RWPE2 (cell line): Measurements from ENCODE around the gene SLC35E3.
"Not testable (repeated sequence)": the region's sequence is repeated elsewhere in the genome, so short reads cannot be mapped to it uniquely, and the experiment has no call there.

ENCODE experiments used
- ATAC-seq: fragments of 200-7000 bp; cut with Tn5 transposase; 3 replicates; pipeline ENCODE4 v1.9.1; 2021; ENCODE audit warnings: low read depth
- DNase-seq: peaks from one replicate; pipeline ENCODE4 v3.0.0-alpha.2; 2020; ENCODE audit warnings: low spot score
- H3K27ac ChIP-seq: fragments of 450-650 bp; 2 replicates; pipeline ENCODE4 v1.5.1; 2017; ENCODE audit warnings: mild to moderate bottlenecking; ENCODE audit not compliant: poor library complexity, severe bottlenecking
- H3K27me3 ChIP-seq: fragments of 250-450 bp; sonication (Bioruptor Pico); 2 replicates; pipeline ENCODE4 v1.5.1; 2021; ENCODE audit warnings: mild to moderate bottlenecking, moderate library complexity; ENCODE audit not compliant: insufficient read depth, poor library complexity, severe bottlenecking
- H3K36me3 ChIP-seq: fragments of 250-450 bp; sonication (Bioruptor Pico); 2 replicates; pipeline ENCODE4 v1.5.1; 2020; ENCODE audit warnings: low read depth, mild to moderate bottlenecking, moderate library complexity
- H3K4me1 ChIP-seq: fragments of 250-450 bp; sonication (Bioruptor Pico); 2 replicates; pipeline ENCODE4 v1.5.1; 2021; ENCODE audit warnings: mild to moderate bottlenecking, moderate library complexity; ENCODE audit not compliant: insufficient read depth, poor library complexity, severe bottlenecking
- H3K4me3 ChIP-seq: fragments of 250-450 bp; sonication (Bioruptor Pico); 2 replicates; pipeline ENCODE4 v1.5.1; 2021; ENCODE audit warnings: mild to moderate bottlenecking, moderate library complexity; ENCODE audit not compliant: severe bottlenecking
- H3K9me3 ChIP-seq: fragments of 250-450 bp; sonication (Bioruptor Pico); 2 replicates; pipeline ENCODE4 v1.5.1; 2021; ENCODE audit warnings: mild to moderate bottlenecking, moderate library complexity; ENCODE audit not compliant: severe bottlenecking
- CTCF ChIP-seq: fragments of 450-650 bp; IDR thresholded peaks from one replicate; pipeline ENCODE4 v1.5.1; 2017; ENCODE audit warnings: mild to moderate bottlenecking, moderate library complexity; ENCODE audit not compliant: poor library complexity, severe bottlenecking

SLC35E3 gene

DNA sequence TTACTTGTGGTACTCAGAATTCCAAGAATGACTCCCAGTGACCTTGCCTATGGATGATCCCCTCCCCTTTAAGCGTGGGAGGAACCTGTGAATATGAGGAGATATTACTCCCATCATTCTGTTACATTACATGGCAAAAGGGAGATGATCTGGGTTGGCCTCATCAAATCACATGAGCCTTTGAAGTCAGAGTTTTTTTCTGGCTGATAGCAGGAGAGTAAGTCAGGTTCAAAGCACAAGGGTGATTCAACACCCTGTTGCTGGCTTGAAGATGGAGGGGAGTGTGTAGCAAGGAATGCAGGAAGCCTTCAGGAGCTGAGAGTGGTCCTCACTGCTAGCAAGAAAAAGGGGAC, 52.9 kb downstream of the SLC35E3 start:
- H3K36me3 ChIP-seq, result no peaks in the 10 kb centered on the region
- TF ChIP-seq CTCF, result no peak
- H3K27me3 ChIP-seq, result no peaks in the 10 kb centered on the region
- H3K9me3 ChIP-seq, result no peaks in the 10 kb centered on the region
- peaks cover 29% of the 10 kb centered on the region for H3K4me1 ChIP-seq
- no peak for DNase-seq
- H3K4me3 ChIP-seq, result no peak overlapping the region
- no peak overlapping the region for H3K27ac ChIP-seq
- ATAC-seq, result no peak

DNA sequence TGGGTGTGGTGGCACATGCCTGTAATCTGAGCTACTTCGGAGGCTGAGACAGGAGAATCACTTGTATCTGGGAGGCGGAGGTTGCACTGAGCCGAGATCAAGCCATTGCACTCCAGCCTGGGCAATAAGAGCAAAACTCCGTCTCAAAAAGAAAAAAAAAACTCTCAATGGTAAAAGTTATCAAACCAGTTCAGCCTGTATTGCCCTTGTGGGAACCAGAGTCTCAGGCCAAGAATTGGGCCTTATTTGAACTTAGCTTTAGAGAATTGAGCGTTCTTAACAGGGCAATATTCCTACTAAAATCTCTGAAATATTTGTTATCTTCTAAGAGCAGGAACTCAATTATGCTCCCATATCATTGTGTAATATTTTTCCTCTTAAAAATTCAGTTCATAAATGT, 54.3 kb downstream of the SLC35E3 start:
- Histone ChIP-seq H3K4me1 (peaks cover 23% of the 10 kb centered on the region), H3K27me3 (no peaks in the 10 kb centered on the region), H3K27ac (no peak overlapping the region), H3K4me3 (no peak overlapping the region), H3K36me3 (no peaks in the 10 kb centered on the region), H3K9me3 (no peaks in the 10 kb centered on the region)
- DNase-seq, result no peak
- ATAC-seq, result no peak
- TF ChIP-seq CTCF, result no peak

DNA sequence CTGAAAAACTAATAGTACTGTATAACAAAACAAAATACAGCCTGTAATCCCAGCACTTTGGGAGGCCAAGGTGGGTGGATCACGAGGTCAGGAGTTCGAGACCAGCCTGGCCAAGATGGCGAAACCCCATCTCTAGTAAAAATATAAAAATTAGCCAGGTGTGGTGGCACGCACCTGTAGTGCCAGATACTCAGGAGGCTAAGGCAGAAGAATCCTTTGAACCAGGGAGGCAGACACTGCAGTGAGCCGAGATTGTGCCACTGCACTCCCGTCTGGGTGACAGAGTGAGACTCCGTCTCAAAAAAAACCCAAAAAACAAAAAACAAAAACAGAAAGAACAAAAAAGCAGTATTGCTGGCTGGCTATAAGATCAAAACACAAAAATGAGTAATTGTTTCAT, 55.1 kb downstream of the SLC35E3 start:
- not testable (repeated sequence) for DNase-seq, H3K27me3 ChIP-seq, H3K27ac ChIP-seq, H3K4me3 ChIP-seq, H3K9me3 ChIP-seq, H3K36me3 ChIP-seq, ATAC-seq
- peaks cover 30% of the 10 kb centered on the region for H3K4me1 ChIP-seq

DNA sequence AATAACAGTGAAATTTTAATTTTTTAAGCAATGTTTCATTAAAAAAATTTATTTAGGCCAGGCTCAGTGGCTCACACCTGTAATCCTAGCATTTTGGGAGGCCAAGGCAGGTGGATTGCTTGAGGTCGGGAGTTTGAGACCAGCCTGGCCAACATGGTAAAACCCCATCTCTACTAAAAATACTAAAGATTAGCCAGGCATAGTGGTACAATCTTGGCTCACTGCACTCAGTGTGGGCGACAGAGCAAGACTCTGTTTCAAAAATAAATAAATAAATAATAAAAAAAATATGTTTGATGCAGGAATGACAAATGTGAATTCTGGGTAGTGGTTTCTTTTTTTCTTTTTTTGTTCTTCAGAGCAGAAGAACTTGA, 56.4 kb downstream of the SLC35E3 start:
- not testable (repeated sequence) for H3K36me3 ChIP-seq, H3K27ac ChIP-seq

GRCh38 chr12:68802911-68803651, 57.1 kb downstream of the SLC35E3 start:
- not testable (repeated sequence) for ATAC-seq

More for the DNA sequence above, 56.4 kb downstream of the SLC35E3 start:
- not testable (repeated sequence) for H3K9me3 ChIP-seq, H3K4me3 ChIP-seq, DNase-seq, ATAC-seq, H3K27me3 ChIP-seq
- H3K4me1 ChIP-seq, result peaks cover 34% of the 10 kb centered on the region

GRCh38 chr12:68803948-68804656, 58.1 kb downstream of the SLC35E3 start:
- ATAC-seq, result no peak
- no peak overlapping the region for H3K4me3 ChIP-seq
- H3K27me3 ChIP-seq, result no peaks in the 10 kb centered on the region
- H3K4me1 ChIP-seq, result peaks cover 37% of the 10 kb centered on the region
- TF ChIP-seq CTCF, result no peak
- no peaks in the 10 kb centered on the region for H3K9me3 ChIP-seq
- DNase-seq, result no peak
- peaks cover 3% of the 10 kb centered on the region for H3K36me3 ChIP-seq
- H3K27ac ChIP-seq, result no peak overlapping the region

More at GRCh38 chr12:68802911-68803651, 57.1 kb downstream of the SLC35E3 start:
- H3K36me3 ChIP-seq, H3K9me3 ChIP-seq, H3K27ac ChIP-seq, DNase-seq, H3K4me3 ChIP-seq, H3K27me3 ChIP-seq: not testable (repeated sequence)
- peaks cover 36% of the 10 kb centered on the region for H3K4me1 ChIP-seq
